H1 (cell line): ENCODE results near the gene PCDH18. TPM values are rescaled to one million over a fixed set of nuclear protein-coding genes. Genes with fewer than 3 reads are reported as not detected.

Experiments
- CTCF ChIA-PET: fragments of 300-600 bp; sonication (Branson Sonifier 250); formaldehyde crosslinking; loops from one replicate; lab custom pipeline; 2021; ENCODE audit not compliant: partially characterized antibody; lab: Charles Lee
- POLR2A ChIA-PET: fragments of 300-600 bp; sonication (Branson Sonifier 250); formaldehyde crosslinking; loops from one replicate; lab custom pipeline; 2021; ENCODE audit warnings: inconsistent platforms; ENCODE audit not compliant: partially characterized antibody; lab: Charles Lee
- DNase-seq, 2 experiments: peaks; one replicate each; pipeline versions ENCODE4 v3.0.0 to v3.0.0-alpha.2; 2010 to 2022; ENCODE audit warnings: low spot score in 2 of 2, low read depth in 1 of 2, mixed read lengths in 1 of 2
- FAIRE-seq: peaks from 2 replicates; lab custom pipeline; 2011; peaks lifted over from hg19 to GRCh38; lab: Jason Lieb, UNC
- H2AFZ ChIP-seq: 2 replicates; pipeline ENCODE4 v1.8.1; 2012; ENCODE audit warnings: low read length, inconsistent platforms
- H2AK5ac ChIP-seq: 2 replicates; pipeline ENCODE4 v1.6.1; 2013; ENCODE audit warnings: low read depth, low read length
- H2BK120ac ChIP-seq: replicated peaks from 2 replicates; pipeline ENCODE3; 2013; ENCODE audit warnings: low read depth, low read length, inconsistent platforms
- H2BK12ac ChIP-seq: 2 replicates; pipeline ENCODE4 v1.6.1; 2013; ENCODE audit warnings: low read depth, low read length
- H2BK15ac ChIP-seq: 2 replicates; pipeline ENCODE4 v1.6.1; 2013; ENCODE audit warnings: low read length
- H2BK20ac ChIP-seq: 2 replicates; pipeline ENCODE4 v1.6.1; 2013; ENCODE audit warnings: low read length
- H2BK5ac ChIP-seq: 2 replicates; pipeline ENCODE4 v1.6.1; 2013; ENCODE audit warnings: low read depth, low read length
- H3K14ac ChIP-seq: 2 replicates; pipeline ENCODE4 v1.6.1; 2013; ENCODE audit warnings: inconsistent platforms; ENCODE audit not compliant: insufficient read length
- H3K18ac ChIP-seq: 2 replicates; pipeline ENCODE4 v1.6.1; 2013; ENCODE audit warnings: low read length; ENCODE audit errors: extremely low read depth
- H3K23ac ChIP-seq: 2 replicates; pipeline ENCODE4 v1.6.1; 2013; ENCODE audit warnings: inconsistent platforms; ENCODE audit not compliant: insufficient read length
- H3K23me2 ChIP-seq: 2 replicates; pipeline ENCODE4 v1.6.1; 2013; ENCODE audit warnings: low read depth, low read length
- H3K27ac ChIP-seq: 2 replicates; pipeline ENCODE4 v1.6.1; 2011; ENCODE audit warnings: low read depth, low read length, inconsistent platforms
- H3K27me3 ChIP-seq, 4 experiments: replicated peaks in 1 of 4; 1 replicate in 1 of 4; 2 replicates in 3 of 4; pipeline versions ENCODE4 v1.6.1 to v1.8.1; 2011 to 2013; ENCODE audit warnings: low read length in 3 of 4, mild to moderate bottlenecking in 3 of 4, inconsistent platforms in 2 of 4, mixed read lengths in 2 of 4, moderate library complexity in 1 of 4; ENCODE audit not compliant: control insufficient read depth in 3 of 4, insufficient read depth in 3 of 4; ENCODE audit errors: extremely low read depth in 1 of 4
- H3K36me3 ChIP-seq, 4 experiments: 2 replicates each; pipeline versions ENCODE4 v1.6.1 to v1.8.1; 2011 to 2013; ENCODE audit warnings: mild to moderate bottlenecking in 4 of 4, low read length in 3 of 4, moderate library complexity in 2 of 4, control low read depth in 1 of 4, inconsistent platforms in 1 of 4; ENCODE audit not compliant: insufficient read depth in 4 of 4, control insufficient read depth in 2 of 4
- H3K4ac ChIP-seq: replicated peaks from 2 replicates; pipeline ENCODE3; 2013; ENCODE audit warnings: low read length, low read depth, mixed read lengths, inconsistent platforms; ENCODE audit not compliant: insufficient read length
- H3K4me1 ChIP-seq, 4 experiments: replicated peaks in 1 of 4; 1 replicate in 1 of 4; 2 replicates in 3 of 4; pipeline versions ENCODE4 v1.6.1 to v1.8.1; 2011 to 2013; ENCODE audit warnings: low read length in 3 of 4, inconsistent platforms in 2 of 4, mixed read lengths in 1 of 4; ENCODE audit not compliant: insufficient read depth in 4 of 4, control insufficient read depth in 3 of 4
- H3K4me2 ChIP-seq, 2 experiments: 2 replicates each; pipeline versions ENCODE4 v1.6.1 to v1.8.1; 2011 to 2013; ENCODE audit warnings: low read depth in 2 of 2, low read length in 2 of 2, control low read depth in 1 of 2, inconsistent platforms in 1 of 2, mild to moderate bottlenecking in 1 of 2; ENCODE audit not compliant: insufficient read depth in 1 of 2
- H3K4me3 ChIP-seq, 4 experiments: fragments of 200-600, 300-600 bp in 1 of 4; sonication (generic), shearing (Covaris generic), sonication (Bioruptor Twin) in 1 of 4; 2 replicates each; pipeline versions ENCODE4 v1.5.1 to v1.8.1; 2011 to 2016; ENCODE audit warnings: low read length in 4 of 4, low read depth in 3 of 4, control low read depth in 2 of 4, inconsistent platforms in 2 of 4, mild to moderate bottlenecking in 2 of 4, mixed read lengths in 1 of 4, moderate library complexity in 1 of 4; ENCODE audit not compliant: insufficient read depth in 2 of 4; ENCODE audit errors: extremely low read depth in 1 of 4
- H3K56ac ChIP-seq: replicated peaks from 2 replicates; pipeline ENCODE3; 2013; ENCODE audit warnings: low read depth, mild to moderate bottlenecking, mixed read lengths, low read length, inconsistent platforms; ENCODE audit not compliant: insufficient read length
- H3K79me1 ChIP-seq: 2 replicates; pipeline ENCODE4 v1.6.1; 2013; ENCODE audit warnings: low read depth, low read length, control low read depth
- H3K79me2 ChIP-seq, 2 experiments: 2 replicates each; pipeline versions ENCODE4 v1.6.1 to v1.8.1; 2012 to 2013; ENCODE audit warnings: low read length in 2 of 2, mild to moderate bottlenecking in 2 of 2, inconsistent platforms in 1 of 2; ENCODE audit not compliant: insufficient read depth in 2 of 2, control insufficient read depth in 1 of 2
- H3K9ac ChIP-seq, 4 experiments: replicated peaks in 1 of 4; 1 replicate in 1 of 4; 2 replicates in 3 of 4; pipeline versions ENCODE4 v1.6.1 to v1.8.1; 2011 to 2013; ENCODE audit warnings: low read depth in 3 of 4, low read length in 3 of 4, control low read depth in 2 of 4, mild to moderate bottlenecking in 2 of 4, moderate library complexity in 2 of 4, inconsistent platforms in 1 of 4; ENCODE audit errors: extremely low read depth in 1 of 4
- H3K9me3 ChIP-seq, 2 experiments: 2 replicates each; pipeline versions ENCODE4 v1.6.1 to v1.8.1; 2012 to 2013; ENCODE audit warnings: mild to moderate bottlenecking in 2 of 2, moderate library complexity in 2 of 2, control low read depth in 1 of 2, inconsistent platforms in 1 of 2, low read depth in 1 of 2, low read length in 1 of 2, mixed read lengths in 1 of 2; ENCODE audit not compliant: insufficient read depth in 2 of 2
- H4K20me1 ChIP-seq, 2 experiments: replicated peaks in 1 of 2; 2 replicates each; pipeline versions ENCODE3 to v1.8.1; 2011 to 2013; ENCODE audit warnings: inconsistent platforms in 2 of 2, low read length in 2 of 2, mild to moderate bottlenecking in 1 of 2; ENCODE audit not compliant: insufficient read depth in 2 of 2, control insufficient read depth in 1 of 2
- H4K5ac ChIP-seq: 2 replicates; pipeline ENCODE4 v1.6.1; 2013; ENCODE audit warnings: low read length, low read depth, mixed read lengths, inconsistent platforms; ENCODE audit not compliant: insufficient read length
- H4K8ac ChIP-seq: 2 replicates; pipeline ENCODE4 v1.8.0; 2013; ENCODE audit warnings: mild to moderate bottlenecking, moderate library complexity, low read length, inconsistent platforms; ENCODE audit not compliant: insufficient read depth; ENCODE audit errors: extremely low read depth
- H4K91ac ChIP-seq: replicated peaks from 2 replicates; pipeline ENCODE3; 2013; ENCODE audit warnings: low read length, mixed read lengths, inconsistent platforms; ENCODE audit not compliant: insufficient read length
- CTBP2 ChIP-seq: IDR thresholded peaks from 2 replicates; pipeline ENCODE4 v1.7.0; 2011; ENCODE audit warnings: borderline replicate concordance, mild to moderate bottlenecking, moderate library complexity, mixed read lengths, low read length; ENCODE audit not compliant: insufficient read depth, insufficient read length
- RAD21 ChIP-seq, 2 experiments: IDR thresholded peaks in 1 of 2; conservative IDR thresholded peaks in 1 of 2; 2 replicates each; pipeline ENCODE4 v1.6.1; 2011; ENCODE audit warnings: low read depth in 2 of 2, low read length in 2 of 2, improper control_type of control experiment in 1 of 2, inconsistent platforms in 1 of 2, mild to moderate bottlenecking in 1 of 2, moderate library complexity in 1 of 2
- SIN3A ChIP-seq, 2 experiments: IDR thresholded peaks in 1 of 2; conservative IDR thresholded peaks in 1 of 2; 2 replicates each; pipeline ENCODE4 v1.6.1; 2011 to 2012; ENCODE audit warnings: low read length in 2 of 2, improper control_type of control experiment in 1 of 2, low read depth in 1 of 2, mild to moderate bottlenecking in 1 of 2
- WGBS, 2 experiments: shearing (Covaris generic) in 1 of 2; methylation state at CpG; one replicate each; pipeline versions ENCODE4 v1.1.6 to v1.1.7; 2013 to 2015; ENCODE audit warnings: low lambda C conversion rate in 2 of 2, mixed read lengths in 2 of 2, inconsistent platforms in 1 of 2, low coverage in 1 of 2, missing lambda C conversion rate in 1 of 2; ENCODE audit not compliant: insufficient replicate concordance in 2 of 2, insufficient coverage in 1 of 2, insufficient read length in 1 of 2; ENCODE audit errors: extremely low coverage in 1 of 2, missing lambda C conversion rate in 1 of 2; 5-methylcytosine and 5-hydroxymethylcytosine counted together
- polyA plus RNA-seq, 7 experiments: library from polyadenylated mRNA; depleted of rRNA in 3 of 7; stranded (reverse) in 5 of 7; unstranded in 2 of 7; fragments of >200 nt in 5 of 7; fragments of 200-250 nt in 2 of 7; gene quantifications; 1 replicate in 5 of 7; 2 replicates in 1 of 7; 4 replicates in 1 of 7; pipeline versions ENCODE4 v1.2.1 to v1.2.3, GENCODE V29; 2011 to 2013; ENCODE audit warnings: missing spikeins in 2 of 7, mixed read lengths in 2 of 7
- total RNA-seq: library from RNA; stranded (reverse); fragmentation: NEBNext Ultra II Directional; extraction: Animal tissue kit (Norgen Biotek cat#: 25700); gene quantifications from 2 replicates; pipeline ENCODE4 v1.2.1, GENCODE V29; 2021
- TF ChIP-seq, protein P1 (sequence below), 3 experiments: IDR thresholded peaks; 1 replicate in 2 of 3; 2 replicates in 1 of 3; pipeline versions ENCODE4 v1.5.1 to v1.6.1; 2011; ENCODE audit warnings: low read length in 3 of 3, mild to moderate bottlenecking in 3 of 3, inconsistent platforms in 2 of 3, low read depth in 1 of 3, moderate library complexity in 1 of 3; ENCODE audit not compliant: insufficient read depth in 1 of 3; ENCODE audit errors: control extremely low read depth in 1 of 3

PCDH18 gene
- total and polyA plus RNA-seq, 2 of the 8 experiments (the other 6 are each of a cell fraction or from before 2014, with no cell fraction given), result 28.8 to 41.8 TPM

DNA sequence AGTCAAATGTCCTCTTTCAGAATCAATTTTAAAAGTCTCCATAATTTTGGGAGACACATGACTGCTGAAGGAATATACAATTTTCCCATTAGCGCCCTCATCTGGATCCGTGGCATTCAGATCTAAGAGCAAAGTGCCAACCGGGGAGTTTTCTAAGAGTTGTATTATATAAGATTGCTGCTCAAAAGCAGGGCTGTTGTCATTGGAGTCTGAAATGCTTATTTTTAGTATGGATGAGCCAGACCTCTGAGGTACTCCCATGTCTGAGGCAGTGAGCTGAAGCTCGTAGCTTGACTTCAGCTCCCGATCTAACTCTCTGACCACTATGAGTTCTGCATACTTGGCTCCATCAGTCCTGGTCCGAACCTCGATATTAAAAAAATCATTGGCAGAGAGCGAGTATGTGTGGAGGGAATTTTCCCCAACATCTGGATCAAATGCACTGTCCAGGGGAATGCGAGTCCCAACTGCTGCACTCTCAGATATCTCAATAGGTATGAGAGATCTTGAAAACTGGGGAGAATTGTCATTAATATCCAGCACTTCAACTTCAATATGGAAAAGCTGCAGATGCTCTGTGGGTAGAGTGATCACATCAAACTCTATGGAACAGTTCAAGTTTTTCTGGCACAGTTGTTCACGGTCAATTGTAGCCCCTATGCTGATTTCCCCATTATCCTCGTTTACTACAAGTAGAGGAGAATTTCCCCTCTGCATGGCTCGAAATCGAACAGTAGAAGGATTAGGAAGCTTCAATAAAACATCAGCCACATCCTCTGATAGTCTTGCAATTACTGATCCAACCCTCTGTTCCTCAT lies 917 bp downstream of the PCDH18 start:
- POLR2A ChIA-PET, result interaction anchor here (0.8 to 2.1 kb wide), 4 partner anchors 9 to 14 kb away, joined by 3 to 7 read pairs (median 4); no protein-coding TSS in a partner anchor
- Histone ChIP-seq H3K27ac (no peak overlapping the region), H3K36me3 (peaks cover 0 to 44% (median 21%) of the 10 kb centered on the region in 4 experiments; a peak in 6 of 8 replicates), H3K4me3 (peak overlapping the region; percentile 85 to 97 (median 93)), H3K4me1 (peaks cover 2 to 25% (median 9%) of the 10 kb centered on the region in 4 experiments; a peak in 5 of 7 replicates), H2BK12ac (no peak overlapping the region), H3K23ac (no peak overlapping the region), H3K79me1 (no peaks in the 10 kb centered on the region), H3K4me2 (peak overlapping the region; percentile 77 to 91), H2BK120ac (no peak overlapping the region), H2BK15ac (no peak overlapping the region), H2AK5ac (no peak overlapping the region), H2BK5ac (no peak overlapping the region), H2AFZ (no peak overlapping the region), H4K91ac (no peak overlapping the region), H3K56ac (no peak overlapping the region), H2BK20ac (no peak overlapping the region), H3K9me3 (no peaks in the 10 kb centered on the region), H3K4ac (no peak overlapping the region), H4K5ac (peak overlapping the region; percentile 7), H3K9ac (peak overlapping the region; percentile 58 to 73 (median 72); a peak in 6 of 7 replicates), H3K14ac (no peak overlapping the region), H3K79me2 (peaks cover 17 to 59% of the 10 kb centered on the region in 2 experiments; a peak in 3 of 4 replicates), H4K8ac (no peak overlapping the region), H4K20me1 (peaks cover 6 to 13% of the 10 kb centered on the region in 2 experiments), H3K27me3 (no peaks in the 10 kb centered on the region), H3K23me2 (no peaks in the 10 kb centered on the region)
- DNase-seq, result no peak
- CTCF ChIA-PET, result interaction anchor here (0.9 to 1.8 kb wide), 8 partner anchors 8 to 407 kb away, joined by 3 to 6 read pairs (median 3); no protein-coding TSS in a partner anchor
- FAIRE-seq, result no peak
- 7% methylated on average over 13 of the region's 13 CpGs; no CpG with 5 or more reads in 1 of the 2 experiments for WGBS, 2 experiments
- 0 out of 4 replicates have a peak, but pooled peaks of 1 of the 2 experiments have one; percentile 28 for TF ChIP-seq SIN3A (conservative IDR thresholded peaks at IDR 0.05 in 1 of 2, IDR thresholded peaks at IDR 0.05 in 1 of 2; ENCODE audit: low read depth in 1 of 2, low read length in 2 of 2)
- TF ChIP-seq, protein P1, sequence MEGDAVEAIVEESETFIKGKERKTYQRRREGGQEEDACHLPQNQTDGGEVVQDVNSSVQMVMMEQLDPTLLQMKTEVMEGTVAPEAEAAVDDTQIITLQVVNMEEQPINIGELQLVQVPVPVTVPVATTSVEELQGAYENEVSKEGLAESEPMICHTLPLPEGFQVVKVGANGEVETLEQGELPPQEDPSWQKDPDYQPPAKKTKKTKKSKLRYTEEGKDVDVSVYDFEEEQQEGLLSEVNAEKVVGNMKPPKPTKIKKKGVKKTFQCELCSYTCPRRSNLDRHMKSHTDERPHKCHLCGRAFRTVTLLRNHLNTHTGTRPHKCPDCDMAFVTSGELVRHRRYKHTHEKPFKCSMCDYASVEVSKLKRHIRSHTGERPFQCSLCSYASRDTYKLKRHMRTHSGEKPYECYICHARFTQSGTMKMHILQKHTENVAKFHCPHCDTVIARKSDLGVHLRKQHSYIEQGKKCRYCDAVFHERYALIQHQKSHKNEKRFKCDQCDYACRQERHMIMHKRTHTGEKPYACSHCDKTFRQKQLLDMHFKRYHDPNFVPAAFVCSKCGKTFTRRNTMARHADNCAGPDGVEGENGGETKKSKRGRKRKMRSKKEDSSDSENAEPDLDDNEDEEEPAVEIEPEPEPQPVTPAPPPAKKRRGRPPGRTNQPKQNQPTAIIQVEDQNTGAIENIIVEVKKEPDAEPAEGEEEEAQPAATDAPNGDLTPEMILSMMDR (IDR thresholded peaks at IDR 0.05; ENCODE audit: control extremely low read depth in 1 of 3, insufficient read depth in 1 of 3, low read depth in 1 of 3, low read length in 3 of 3), result peak in 2 of 3 experiments; percentile 8 to 38; a peak in 2 of 4 replicates
- TF ChIP-seq CTBP2, result no peak
- peak; percentile 32 to 48; a peak in 2 of 4 replicates for TF ChIP-seq RAD21 (IDR thresholded peaks at IDR 0.05 in 1 of 2, conservative IDR thresholded peaks at IDR 0.05 in 1 of 2; ENCODE audit: low read depth in 2 of 2, low read length in 2 of 2)
- TF ChIP-seq, all 59 proteins: peak for 3
- H3K18ac ChIP-seq, result 0 out of 2 replicates have a peak overlapping the region, but pooled peaks have one; percentile 29
